ENCODE measurements around the gene C14orf132.
"Not testable (repeated sequence)": the region's sequence is repeated elsewhere in the genome, so short reads cannot be mapped to it uniquely, and the experiment has no call there.

GRCh38 chr14:96073260-96074039 is 34.3 kb downstream of the C14orf132 start:
- TF ChIP-seq, protein P1, sequence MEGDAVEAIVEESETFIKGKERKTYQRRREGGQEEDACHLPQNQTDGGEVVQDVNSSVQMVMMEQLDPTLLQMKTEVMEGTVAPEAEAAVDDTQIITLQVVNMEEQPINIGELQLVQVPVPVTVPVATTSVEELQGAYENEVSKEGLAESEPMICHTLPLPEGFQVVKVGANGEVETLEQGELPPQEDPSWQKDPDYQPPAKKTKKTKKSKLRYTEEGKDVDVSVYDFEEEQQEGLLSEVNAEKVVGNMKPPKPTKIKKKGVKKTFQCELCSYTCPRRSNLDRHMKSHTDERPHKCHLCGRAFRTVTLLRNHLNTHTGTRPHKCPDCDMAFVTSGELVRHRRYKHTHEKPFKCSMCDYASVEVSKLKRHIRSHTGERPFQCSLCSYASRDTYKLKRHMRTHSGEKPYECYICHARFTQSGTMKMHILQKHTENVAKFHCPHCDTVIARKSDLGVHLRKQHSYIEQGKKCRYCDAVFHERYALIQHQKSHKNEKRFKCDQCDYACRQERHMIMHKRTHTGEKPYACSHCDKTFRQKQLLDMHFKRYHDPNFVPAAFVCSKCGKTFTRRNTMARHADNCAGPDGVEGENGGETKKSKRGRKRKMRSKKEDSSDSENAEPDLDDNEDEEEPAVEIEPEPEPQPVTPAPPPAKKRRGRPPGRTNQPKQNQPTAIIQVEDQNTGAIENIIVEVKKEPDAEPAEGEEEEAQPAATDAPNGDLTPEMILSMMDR (IDR thresholded peaks at IDR 0.05), result not testable (repeated sequence)
- TF ChIP-seq POLR2A (IDR thresholded peaks at IDR 0.05), result not testable (repeated sequence)

Measured in testis (tissue), 2 donors.